NCI-H345 (cell line): Measurements from ENCODE around the gene EXD3.
A peak's percentile ranks its signal among the peaks of the same experiment; 100 is the strongest.

Source experiments
- DNase-seq: peaks from one replicate; lab custom pipeline; 2025; lab: John Stamatoyannopoulos, UW

EXD3 gene

DNA sequence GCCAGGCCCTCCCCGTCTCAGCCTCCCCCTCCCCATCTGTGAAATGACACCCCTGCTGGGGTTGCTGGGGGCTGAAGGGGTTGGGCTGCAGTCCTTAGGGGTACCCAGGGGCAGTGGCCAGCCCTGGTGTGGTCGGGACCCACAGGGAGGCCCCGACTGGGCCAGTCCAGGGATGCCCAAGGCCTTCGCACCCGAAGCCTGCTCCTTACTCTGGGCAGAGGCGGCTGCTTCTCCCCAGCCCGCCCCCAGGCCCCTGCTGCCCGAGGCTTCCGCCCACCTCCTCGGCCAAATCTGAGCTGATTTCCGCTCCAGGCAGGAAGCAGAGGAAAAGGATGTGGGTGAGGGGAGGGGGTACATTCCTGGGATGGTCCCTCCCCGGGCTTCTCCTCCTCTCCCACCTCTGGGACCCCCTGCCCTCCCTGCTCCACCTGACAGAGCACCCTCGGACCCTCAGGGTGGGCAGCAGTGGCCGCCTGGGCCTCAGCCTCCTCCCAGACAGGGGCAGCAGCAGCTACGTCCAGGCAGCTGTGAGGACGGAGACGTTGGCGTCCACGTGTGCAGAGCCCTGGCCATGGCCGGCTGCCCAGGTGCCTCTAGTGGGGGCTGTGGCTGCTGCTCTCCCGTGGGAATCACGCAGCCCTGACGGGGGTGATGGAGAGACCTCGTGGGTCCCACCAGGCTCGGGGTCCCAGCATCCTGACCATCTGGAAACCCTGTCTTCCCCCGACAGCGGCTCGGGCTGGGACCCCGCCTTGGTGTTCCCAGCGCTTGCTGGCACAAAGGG is 116.7 kb downstream of the EXD3 start:
- DNase-seq: no peak

DNA sequence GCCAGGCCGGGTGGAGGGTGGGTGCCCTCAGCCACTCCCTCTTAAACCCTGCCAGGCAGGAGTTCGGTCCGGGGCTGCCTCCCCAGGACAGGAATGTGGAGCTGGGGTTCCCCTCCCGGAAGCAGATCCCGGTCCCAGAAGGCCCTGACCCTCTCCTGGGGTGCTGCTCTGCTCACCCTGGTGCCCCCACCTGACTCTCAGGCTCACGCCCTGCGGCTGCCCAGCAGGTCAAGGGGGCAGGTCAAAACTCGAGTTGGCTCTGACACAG is 117.2 kb downstream of the EXD3 start:
- no peak for DNase-seq

DNA sequence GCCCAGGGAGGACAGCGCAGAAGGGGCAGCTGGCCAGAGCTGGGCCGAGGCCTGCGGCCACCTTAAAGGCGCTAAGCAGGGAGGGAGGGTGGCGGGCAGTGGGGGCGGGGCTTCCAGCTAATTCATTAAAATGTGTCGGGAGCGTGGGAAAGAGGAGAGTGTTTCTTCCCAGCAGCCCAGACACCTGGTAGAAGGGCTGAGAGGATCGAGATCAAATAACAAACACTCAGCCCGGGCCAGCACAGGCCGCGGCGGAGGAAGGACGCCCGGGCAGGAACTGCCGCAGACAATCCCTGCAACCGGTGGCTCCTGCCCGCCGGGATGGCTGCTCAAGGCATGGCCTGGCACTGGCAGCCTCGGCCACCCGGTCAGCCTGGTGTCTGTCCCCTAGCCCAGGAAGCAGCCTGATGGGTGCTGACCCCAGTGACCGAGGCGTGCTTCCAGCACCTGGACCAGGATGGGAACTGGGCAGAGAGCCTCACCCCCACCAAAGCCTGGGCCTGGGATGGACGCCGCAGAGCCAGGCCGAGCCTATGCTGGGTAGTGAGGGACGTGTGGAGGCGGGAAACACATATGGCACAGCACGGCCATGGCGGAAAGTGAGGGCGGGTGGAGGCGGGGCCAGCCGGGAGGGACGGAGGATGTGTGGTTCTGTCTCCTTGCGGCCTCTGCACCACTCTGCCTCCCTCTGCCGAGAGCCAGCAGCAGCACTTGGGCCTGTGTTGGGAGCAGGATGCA is 117.7 kb downstream of the EXD3 start:
- peak; percentile 64 for DNase-seq

- DNase-seq: no peak
These were observed 118.4 kb downstream of the EXD3 start for GRCh38 chr9:137304383-137305059.

DNA sequence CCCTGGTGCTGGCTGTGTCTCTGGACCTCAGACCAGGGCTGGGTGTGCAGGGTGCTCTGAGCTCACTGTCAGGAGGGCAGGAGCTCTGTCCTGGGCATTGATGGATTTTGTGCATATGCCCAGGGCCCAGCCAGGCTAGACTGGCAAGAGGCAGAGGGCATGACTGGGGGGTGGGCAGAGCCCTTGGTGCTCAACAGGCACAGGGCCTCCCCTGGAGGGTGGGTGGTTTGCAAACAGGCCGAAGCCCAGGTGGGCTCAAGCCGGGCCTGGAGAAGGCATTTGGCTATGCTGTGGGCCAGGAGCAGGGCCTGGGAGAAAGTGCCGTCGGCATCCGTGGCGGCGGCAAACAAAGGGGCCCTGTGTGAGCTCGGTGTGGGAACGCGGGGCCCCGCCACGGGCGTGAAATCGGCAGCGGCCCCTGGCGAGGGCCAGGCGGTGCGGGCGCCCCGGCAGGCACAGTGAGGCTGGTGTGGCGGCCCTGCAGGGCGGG is 119.0 kb downstream of the EXD3 start:
- DNase-seq: no peak

DNA sequence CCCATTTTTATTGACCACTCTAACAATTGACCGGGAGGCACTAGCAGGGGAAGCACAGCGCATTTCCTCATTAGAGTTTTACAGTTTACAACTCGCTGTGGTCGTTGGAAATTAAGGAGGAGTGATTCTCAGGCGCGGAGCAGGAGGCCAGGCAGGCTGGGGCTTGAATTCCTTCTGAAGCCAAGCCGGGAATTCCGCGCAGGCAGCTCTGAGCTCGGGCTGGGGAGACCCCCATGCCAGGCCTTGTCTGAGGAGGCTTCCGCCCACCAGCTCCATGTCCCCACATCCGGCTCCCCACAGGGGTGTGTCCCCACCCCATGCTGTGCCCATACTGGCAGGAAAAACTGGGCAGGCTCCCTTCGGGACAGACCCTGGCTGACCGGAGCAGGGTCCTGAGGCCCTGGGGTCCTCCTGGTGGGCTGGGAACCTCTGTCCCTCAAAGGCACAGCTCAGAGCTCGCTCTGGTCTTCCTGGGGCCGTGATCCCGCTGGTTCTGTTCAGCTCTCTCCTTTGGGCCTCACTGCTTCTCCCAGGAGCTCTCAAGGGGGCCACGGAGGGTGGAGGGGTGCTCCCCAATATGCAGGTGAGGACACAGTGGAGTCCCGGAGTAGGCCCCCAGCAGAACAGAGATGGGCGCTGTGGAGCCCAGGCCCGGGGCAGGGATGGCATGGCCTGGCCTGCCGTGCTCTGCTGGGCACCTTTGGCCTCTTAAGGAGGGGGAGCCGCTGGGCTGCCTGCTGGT is 119.6 kb downstream of the EXD3 start:
- no peak for DNase-seq

DNA sequence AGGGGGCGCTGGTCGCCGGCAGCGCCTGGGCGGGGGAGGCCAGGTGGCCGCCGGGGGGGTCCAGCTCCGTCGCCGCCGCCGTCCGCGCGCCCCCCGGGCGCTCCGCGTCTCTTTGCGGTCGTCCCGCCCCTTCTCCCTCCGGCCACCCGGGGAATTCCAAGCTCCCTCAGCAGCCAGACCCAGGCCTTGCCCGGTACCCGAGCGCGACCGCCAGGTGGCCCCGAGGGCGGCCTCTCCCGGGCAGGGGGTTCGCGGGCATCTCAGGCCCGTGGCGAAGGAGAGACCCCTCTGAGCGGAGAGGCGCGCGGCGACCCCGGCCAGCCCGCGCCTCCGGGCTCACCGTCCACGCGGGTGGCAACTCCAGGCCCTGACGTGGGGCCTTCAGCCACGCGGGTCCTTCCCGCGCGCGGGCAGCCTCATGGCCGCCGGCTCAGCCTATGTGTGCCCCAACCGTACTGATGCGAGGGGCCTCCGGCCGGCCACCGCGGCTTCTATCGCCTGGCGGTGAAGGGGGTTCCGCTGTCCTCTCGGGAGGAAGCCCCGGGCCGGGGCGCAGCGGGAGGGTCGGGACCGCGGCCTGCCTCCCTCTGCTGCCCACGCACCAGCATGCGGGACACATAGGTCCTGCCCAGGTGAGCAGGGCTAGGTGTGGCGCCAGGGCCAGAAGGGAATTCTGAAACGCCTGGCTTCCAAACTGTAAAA is 120.4 kb downstream of the EXD3 start:
- DNase-seq: no peak

GRCh38 chr9:137302118-137302448 is 120.9 kb downstream of the EXD3 start, which contains the start of gene NRARP:
TSS of gene NRARP (minus strand) at chr9:137302271. CDS start at chr9:137301928, 343 bp downstream.
- DNase-seq: peak; percentile 82

GRCh38 chr9:137301081-137301947 is 121.6 kb downstream of the EXD3 start:
- peak; percentile 32 for DNase-seq

DNA sequence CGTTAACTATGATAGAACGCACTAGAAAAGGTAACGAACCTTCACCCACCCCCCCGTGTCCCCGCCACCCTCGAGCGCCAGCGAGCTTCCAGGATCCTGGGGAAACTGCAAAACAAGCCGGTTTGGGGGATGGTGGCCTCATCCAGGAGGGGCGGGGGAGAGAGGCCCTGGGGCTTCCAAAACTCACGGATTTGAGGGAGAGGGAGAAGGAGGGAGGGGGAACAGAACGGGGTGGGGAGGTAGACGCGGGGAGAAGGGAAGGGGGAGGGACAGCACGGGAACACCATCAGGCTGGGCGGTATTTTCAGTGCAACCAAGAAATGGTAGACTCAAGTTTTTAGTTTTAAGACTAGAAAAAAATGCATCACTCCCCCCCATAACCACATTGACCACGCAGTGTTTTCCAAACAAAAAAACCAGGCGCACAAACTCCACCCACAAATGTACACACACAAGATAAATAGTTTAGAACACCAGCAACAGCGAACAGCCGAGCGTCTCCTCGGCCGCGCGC is 122.3 kb downstream of the EXD3 start:
- DNase-seq: no peak

GRCh38 chr9:137299938-137300337 is 123.0 kb downstream of the EXD3 start:
- no peak for DNase-seq

DNA sequence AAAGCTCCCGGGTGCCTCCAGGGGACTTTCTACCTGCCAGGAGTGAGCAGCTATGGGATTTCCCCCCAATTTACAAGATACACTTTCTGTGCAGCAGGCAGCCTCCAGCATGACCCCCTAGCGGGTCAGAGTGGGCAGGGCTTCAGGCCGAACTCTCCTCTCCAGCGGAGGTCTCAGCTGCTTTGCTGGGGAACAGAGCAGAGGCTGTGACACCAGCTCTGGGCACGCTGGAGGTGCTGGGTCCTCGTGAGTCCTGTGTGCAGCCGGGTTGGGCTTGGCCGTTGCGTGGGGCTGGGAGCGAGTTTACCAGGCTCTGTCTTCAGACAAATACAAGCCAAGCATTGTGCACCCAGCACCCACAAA is 123.8 kb downstream of the EXD3 start:
- DNase-seq: no peak

GRCh38 chr9:137298401-137299202 is 124.4 kb downstream of the EXD3 start:
- no peak for DNase-seq

- DNase-seq: no peak
These were observed 125.0 kb downstream of the EXD3 start for GRCh38 chr9:137297966-137298365.

GRCh38 chr9:137296670-137297664 is 126.0 kb downstream of the EXD3 start:
- no peak for DNase-seq

- no peak for DNase-seq
These were observed 126.9 kb downstream of the EXD3 start for GRCh38 chr9:137295849-137296669.

GRCh38 chr9:137295238-137295811 is 127.6 kb downstream of the EXD3 start:
- DNase-seq: no peak
